Right renal cortex interstitium (tissue), 3 donors: ENCODE results near the gene PARP12. TPM values are rescaled to one million over a fixed set of nuclear protein-coding genes. Genes with fewer than 3 reads are reported as not detected.

ENCODE experiments used
- DNase-seq, 3 donors: peaks; one replicate each; pipeline ENCODE4 v3.0.0-alpha.2; 2013; ENCODE audit warnings: low read depth in 3 of 3, low spot score in 2 of 3
- polyA plus RNA-seq, 3 donors: library from polyadenylated mRNA; unstranded; fragments of 120-200 nt; gene quantifications; one replicate each; pipeline ENCODE4 v1.2.1, GENCODE V29; 2013; ENCODE audit not compliant: insufficient read length in 3 of 3

Gene PARP12
- polyA plus RNA-seq, 3 donors = 14.3 to 16.4 (median 14.5) TPM

DNA sequence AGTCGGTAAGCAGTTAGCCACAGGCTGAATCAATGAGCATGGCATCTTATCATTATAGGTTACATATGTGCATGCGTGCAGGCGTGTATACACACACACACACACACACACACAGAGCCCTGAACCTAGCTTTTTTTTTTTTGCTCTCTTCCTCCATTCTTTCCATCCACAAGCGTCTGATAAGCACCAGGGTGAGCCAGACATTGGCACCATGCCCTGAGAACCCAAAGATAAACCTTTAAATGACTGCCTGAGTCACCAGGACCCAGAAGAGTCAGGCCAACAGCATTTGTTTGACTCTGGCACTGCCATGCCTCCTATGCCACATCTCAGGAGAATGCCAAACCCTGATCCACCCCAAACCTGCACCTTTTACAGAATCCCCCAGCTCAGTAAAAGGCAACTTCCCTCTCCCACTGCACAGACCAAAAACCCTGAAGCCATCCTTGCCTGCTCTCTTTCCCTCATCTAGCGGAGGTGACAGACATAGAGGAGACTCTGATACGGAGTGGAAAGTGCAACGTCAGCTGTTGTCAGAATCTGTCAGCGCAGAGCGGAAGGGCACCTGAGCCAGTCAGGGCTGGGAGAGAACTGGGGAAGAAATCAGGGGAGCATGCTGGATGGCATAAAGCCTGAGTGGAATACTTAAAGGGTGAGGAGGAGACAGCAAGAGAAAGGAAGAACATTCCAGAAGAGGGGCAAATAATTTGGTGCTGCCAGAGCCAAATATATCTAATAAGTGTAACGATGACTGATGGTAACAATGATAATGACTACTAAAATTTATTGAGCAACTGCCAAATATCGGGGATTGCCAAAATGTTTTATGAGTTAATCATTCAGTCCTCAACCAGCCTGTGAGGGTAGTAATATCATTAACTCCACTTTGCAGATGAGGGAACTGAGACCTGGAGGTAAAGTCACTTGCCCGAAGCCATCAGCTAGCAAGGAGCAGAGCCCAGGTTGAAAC is 3.2 kb downstream of the PARP12 start:
- DNase-seq = no peak

DNA sequence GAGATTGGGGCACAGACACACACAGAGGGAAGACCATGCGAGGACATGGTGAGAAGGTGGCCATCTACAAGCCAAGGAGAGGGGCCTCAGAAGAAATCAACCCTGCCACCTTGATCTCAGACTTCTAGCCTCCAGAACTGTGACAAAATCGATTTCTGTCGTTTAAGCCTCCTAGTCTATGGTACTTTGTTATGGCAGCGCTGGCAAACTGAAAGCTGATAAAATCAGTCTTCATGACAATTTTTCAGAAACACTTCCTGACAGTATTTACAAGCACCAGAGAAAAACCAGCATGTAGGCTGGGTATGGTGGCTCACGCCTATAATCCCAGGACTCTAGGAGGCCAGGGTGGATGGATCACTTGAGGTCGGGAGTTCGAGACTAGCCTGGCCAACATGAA is 4.2 kb downstream of the PARP12 start:
- DNase-seq = no peak

DNA sequence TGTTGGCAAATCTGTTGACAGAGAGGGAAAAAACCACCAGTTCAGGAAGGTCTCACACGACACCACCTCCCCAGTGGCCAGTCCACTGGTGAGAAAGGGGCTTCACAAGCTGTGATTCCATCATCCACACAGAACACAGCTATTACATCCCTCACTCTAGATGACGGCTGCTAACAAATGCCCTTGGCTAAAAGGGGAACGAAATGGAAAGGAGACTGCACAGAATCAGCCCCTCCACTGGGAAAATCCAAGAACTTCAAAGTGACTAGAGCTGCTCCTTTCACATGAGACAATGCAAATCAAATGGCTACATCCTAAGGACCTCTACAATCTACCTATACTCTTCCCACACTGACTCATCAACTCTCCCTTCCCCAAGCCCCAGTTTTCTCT is 5.6 kb downstream of the PARP12 start:
- DNase-seq = no peak

DNA sequence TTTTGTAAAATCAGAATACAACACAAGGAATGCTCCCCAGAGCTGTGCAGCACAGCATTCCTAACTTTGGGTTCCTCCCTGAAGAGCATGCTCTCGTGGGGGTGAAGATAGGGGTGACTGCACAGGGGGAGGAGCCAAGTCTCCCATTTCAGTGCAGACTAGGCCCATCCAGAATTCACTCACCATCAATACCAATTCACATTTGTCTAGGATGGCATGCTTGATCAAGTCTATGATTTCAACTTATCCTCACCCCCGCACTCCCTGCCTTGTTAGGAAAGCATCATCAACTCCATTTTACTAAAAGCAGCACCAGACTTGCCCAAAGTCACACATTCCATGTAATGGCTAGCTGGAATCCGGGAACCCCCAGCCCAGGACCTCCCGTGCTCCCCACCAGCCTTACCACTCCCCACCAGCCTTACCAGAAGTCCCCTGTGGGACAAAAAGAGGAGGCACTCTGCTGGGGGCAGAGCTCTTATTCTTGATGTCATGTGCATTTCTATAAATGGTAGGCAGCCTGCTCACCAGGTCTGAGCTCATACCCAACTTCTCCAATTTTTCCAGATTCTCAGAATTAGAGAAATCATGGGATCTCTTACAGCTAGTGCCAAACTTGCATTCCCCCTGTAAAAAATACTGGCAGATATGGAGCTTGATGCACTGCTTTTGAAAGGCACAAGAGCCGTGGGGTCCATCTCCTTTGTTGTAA is 6.2 kb downstream of the PARP12 start:
- no peak for DNase-seq

DNA sequence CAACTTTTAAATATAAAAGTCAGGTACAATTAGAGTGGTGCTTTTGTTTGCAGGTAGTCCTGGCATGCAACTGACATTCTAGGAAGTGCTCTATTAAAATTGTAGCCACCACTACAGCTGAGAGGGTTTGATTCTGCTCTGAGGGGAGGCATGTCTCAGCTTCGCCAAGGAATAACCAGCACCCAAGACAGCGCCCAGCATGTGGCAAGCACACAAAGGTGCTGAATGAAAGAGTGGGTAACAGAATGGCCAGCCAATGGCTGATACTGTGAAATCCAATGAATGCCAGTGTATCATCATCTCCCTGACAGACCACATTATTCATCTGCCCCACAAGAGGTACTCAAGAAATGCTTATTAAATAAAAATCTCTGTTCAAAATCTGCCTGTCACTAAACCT is 6.9 kb downstream of the PARP12 start:
- DNase-seq = no peak

DNA sequence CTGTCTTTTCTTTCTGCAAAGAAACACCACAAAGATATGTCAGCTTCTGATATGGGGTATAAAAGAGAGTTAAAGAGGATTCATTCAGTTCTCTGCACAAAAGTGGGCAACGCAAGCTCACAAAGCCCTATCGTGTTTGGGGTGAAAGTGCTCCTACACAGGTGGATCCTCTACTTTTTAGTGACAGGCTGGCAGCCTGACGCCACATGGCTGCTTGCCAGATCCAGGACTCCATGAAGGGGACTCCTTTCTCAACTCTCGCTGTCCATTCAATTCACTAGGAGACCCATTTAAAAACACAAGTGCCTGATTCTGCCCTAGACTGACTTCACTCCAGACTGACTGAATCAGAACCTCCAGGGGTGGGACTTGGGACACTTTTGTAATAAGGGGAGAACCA is 8.0 kb downstream of the PARP12 start:
- no peak for DNase-seq

DNA sequence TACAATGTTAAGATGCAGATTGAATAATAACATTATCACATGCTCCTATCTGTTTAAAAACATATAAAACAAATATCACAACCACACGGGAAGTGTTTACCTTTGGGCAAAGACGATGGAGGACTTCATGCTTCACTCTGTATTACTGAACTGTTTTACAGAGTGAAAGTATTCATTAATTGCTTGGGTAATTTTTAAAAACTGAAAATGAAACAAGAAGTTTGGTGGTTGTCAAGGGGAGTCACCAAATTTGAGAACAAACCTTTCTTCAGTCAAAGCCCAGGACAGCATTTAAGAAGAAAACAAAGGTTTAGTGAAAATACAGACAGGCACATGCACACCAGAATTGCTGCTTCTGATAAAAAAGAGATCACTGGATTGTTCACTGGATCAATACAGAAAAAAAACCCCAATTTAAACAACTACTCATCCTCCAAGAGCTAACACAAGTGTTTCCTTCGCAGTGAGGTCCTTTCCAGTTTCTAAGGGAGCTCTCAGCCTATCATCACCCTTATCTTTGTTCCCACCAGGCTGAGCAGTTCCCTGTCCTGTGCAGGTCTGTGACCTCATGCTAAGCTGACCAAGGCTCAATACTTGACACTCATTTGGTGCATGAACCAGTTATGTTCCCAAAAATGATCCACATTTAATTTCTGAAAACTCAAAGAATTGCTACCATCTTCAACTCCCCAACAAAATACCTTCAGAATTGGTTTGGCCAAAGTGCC is 8.8 kb downstream of the PARP12 start:
- no peak for DNase-seq

DNA sequence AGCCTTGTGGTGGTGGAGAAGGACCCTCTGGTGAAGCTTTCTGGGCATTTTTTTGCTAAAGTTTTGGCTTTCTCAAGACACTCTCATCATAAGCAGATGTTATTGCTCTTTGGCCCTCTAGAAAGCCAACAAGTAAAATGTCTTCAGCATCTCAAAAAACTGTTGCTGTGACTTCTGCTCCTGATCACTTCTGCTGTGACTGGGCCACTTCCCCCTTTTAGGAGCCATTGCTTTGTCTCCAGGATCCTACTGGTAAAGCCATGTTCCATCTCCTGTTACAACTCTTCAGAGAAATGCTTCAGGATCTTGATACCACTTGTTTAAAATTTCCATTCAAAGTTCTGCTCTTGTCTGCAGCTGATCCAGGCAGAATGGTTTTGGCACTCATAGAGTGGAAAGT is 10.9 kb downstream of the PARP12 start:
- DNase-seq = no peak

DNA sequence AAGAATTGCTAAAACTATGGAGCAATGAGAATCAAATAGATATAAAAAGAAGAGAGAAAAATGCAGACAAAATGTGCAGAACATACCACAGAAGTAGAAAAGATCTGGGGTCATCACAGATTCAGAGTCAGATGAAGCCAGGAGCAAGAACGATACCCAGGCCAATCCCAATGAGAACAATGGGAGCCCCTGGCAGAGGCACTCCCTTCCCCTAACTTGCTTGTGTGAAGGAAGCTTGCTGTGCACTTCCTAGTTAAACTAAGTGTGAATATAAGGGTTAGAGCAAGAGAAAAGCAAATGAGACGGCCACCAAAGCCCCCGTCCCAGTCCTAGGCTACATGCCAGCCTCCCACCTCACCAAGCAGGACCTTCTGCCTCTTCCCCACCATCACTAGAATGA is 12.7 kb downstream of the PARP12 start:
- DNase-seq = no peak

DNA sequence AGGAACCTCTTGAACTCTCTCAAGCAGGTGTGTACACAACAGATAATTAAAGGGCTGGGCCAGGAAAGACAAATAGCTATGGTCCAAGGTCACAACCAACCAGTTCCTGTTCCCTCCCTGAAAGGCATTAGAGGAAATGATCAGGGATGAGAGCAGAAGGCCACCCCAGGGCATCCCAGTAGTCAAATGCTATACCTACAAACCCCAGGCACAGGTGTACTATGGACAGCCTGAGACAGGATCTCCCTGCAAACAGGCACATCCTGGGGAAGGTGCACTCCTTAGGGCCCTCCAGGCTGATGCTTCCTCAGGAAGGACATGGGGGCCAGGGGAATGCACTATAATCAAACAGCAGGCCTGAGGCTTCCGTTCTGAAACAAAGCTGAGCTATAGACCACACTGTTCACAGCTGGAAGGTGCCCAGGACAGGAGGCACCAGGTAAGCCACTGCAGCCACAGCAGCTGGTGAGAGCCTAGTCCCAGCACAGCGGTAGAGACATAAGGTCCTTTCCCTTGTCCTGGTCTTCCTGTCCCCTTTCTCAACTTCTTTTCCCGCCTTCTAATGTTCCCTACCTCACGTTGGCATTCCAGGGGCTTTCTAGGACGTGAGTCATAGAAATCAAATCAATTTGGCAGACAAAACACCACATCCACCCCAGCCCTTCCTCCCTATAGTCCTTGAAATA is 13.3 kb downstream of the PARP12 start:
- DNase-seq = no peak

DNA sequence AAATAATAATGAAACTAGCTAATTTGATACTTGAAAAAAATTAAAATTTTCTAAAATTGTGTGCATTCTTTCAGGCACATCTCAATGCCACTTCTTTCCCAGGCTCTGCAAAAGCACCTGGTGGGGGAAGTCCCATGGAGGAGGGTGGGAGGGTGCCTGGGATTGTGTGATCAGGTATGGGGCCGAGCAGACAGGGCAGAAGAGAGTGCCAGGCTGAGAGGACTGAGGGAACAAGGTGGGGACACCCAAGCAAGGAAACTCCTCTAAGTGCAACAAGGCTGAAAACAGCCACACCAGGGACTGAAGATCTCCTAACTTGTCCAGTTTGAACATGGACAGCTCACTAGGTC is 13.8 kb downstream of the PARP12 start:
- no peak for DNase-seq

DNA sequence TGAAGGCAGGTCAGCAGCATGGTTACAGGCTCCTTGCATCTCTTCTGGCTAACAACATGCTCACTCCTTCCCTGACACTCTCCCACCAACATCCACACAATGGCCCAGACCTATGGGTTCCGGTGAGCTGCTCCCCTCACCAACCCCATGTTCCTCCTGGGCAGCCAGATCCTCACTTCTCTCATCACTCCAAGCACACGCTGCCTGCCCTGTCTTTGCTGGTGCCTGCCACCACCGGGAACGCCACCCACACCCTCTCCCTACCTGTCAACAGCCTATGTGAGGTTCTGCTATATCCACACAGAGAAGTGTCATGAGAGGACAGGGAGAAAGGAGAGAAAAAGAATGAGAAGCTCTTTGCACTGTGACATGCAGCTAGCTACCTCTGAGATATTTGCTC is 14.6 kb downstream of the PARP12 start:
- no peak for DNase-seq

DNA sequence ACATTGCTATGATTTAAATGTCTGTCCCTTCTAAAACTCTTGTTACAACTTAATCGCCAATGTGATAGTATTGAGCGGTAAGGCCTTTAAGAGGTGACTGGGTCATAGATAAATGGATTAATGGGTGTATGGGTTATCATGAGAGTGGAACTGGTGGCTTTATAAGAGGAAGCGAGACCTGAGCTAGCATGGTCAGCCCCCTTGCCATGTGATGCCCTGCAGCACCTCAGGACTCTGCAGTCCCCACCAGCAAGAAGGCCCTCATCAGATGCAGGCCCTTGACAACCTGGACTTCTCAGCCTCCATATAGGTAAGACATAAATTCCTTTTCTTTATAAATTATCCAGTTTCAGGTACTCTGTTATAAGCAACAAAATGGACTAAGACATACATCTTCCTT is 15.6 kb downstream of the PARP12 start:
- no peak for DNase-seq

DNA sequence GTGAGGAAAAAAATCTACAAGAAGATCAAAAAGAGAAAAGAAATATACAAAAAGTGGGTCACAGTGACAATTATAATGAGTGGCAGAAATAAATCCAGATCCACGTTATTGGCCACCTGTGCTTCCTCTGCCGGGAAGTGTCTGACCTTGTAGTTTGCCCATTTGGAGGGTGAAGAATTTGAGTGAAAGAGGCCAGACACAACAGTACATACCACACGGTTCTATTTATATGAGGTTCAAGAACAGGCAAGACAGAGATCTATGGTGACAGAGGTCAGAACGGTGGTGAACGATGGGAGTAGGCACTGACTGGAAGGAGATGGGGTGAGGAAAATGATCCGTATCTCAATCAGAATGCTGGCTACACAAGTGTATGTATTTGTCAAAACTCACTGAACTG is 17.1 kb downstream of the PARP12 start:
- no peak for DNase-seq

DNA sequence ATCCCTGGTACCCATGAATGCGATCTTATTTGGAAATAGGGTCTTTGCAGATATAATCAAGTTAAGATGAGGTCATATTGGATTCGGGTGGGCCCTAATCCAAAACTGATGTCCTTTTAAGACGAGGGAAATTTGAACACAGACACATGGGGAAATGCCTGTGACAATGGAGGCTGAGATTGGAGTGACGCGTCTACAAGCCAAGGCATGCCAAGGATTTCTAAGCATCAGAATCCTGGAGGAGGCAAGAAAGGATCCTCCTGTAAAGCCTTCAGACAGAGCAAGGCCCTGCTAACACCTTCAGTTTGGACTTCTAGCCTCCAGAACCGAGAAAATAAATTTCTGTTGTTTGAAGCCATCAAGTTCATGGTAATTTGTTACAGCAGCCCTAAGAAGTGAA is 18.5 kb downstream of the PARP12 start:
- no peak for DNase-seq

DNA sequence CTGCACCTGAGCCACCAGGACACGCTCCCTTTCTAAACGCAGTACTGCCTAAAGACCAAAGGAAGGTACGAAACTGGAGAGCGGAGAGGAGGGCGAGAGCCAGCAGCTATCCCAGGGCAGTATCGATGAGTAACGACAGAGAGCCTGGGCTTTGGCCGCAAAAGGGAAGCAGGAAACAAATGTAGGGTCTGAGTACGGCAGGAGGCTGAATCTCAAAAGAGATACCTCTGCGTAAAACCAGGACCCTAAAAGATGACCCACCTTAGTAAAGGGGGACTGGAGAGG is 20.4 kb downstream of the PARP12 start:
- no peak for DNase-seq

DNA sequence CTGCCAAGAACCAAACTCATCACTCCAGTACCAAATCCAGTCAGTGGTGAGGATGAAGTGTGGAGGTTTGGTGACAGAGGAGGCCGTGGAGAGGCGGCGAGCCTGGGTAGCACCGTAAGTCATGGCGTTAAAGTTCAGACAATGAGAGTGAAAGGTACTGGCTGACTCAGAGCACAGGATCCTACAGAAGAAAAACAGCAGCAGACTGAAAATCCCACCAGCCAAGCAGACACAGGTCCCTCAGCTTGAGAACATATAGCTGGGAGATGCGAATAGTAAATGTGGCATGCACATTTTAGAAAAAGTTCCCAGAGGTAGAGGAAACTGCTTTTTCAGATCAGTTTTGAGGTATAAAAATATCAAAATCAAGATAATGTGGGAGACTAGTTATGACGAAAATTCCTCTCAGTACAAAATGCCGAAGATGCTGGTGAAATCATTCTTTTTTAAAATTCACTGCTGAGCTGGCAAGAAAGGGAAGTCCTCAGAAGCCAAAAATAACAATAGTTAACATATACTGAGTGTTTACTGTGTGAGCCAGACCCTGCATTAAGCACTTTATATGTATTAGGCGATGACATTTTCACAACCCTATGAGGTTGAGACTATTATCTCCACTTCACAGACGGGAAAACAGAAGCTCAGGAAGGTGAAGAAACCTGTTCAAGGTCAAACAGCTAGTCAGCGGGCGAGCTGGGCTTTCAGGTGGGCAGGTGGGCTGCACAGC is 20.9 kb downstream of the PARP12 start:
- no peak for DNase-seq

DNA sequence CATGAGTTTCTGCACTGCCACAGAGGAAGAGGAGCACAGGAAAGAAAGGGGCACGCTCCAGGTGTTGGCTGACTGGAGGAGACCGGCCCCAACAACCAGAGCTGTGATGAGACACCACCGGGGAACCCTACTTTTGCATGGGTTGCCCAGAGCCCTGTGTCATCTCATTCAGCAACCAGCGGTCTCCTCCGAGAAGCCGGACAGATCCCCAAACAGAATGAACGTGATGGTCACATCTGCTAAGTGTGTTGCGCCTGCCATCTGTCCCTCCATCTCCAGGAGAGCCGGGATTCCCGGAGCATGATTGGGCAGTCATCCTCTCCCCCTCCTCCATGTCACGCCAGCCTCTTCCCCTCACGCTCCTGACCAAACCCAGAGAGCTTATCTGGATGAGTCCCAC is 22.9 kb downstream of the PARP12 start:
- DNase-seq = no peak

DNA sequence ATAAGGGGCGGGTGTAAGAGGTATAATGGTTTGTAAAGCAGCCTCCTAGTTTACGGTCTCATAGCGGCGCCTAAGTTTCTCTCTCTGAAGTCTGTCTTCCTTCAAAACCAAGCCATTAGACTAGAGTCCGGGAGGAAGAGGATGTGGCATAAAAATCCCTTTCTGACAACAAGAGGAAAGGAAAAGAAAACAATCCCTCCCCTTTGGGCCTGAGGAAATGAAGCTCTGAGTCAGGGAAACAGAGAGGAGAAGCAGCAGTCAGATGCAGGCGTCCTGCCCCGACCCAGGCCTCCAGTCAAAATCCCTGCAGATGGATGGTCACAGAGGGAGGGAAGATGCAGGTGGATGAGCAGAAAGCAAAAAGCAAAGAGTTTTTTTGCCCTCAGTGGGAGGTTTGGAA is 23.7 kb downstream of the PARP12 start:
- DNase-seq = no peak

DNA sequence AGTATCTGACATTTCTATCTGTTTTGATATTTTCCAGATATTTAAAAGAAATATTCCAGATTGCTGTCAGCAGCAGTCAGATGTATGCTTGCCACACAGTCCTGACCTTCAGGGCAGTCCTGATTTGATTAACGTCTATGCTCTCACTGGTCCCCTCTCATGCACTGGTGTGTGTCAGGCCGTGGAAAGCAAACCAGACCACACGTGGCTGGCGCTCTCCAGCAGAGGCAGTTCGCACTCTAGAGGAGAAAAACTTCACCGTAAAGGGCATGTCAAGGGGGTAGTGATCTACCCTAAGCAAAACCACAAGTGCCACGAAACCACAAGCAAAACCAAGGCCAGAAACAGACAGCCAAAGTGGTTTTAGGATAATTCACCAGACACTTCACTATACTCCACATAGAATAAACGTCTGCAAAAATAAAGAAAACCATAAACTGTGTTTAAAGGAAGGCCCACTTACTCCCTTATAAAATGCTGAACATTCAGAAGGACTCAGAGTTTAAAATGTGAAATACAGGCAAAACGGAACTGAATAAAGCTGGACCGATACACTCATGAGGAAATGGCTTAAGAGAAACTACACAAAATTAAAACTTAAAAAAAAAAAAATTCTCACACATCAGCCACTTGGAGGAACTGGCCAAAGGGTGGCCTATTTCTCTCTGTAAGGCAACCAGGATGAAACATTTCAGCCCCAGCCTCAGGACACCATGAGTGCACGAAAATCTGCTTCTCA is 26.4 kb downstream of the PARP12 start:
- no peak for DNase-seq
